Fibroblast of villous mesenchyme (primary cell): Measurements from ENCODE around the gene ARFGEF3. TPM values are rescaled to one million over a fixed set of nuclear protein-coding genes. Genes with fewer than 3 reads are reported as not detected.

Source experiments
- DNase-seq: peaks from one replicate; pipeline ENCODE4 v3.0.0-alpha.2; 2010; ENCODE audit warnings: low read depth
- H3K4me3 ChIP-seq: 2 replicates; pipeline ENCODE4 v1.5.1; 2011; ENCODE audit warnings: low read depth, mild to moderate bottlenecking, low read length
- total RNA-seq: library from RNA; depleted of rRNA; stranded (reverse); fragments of >200 nt; gene quantifications from 2 replicates; pipeline ENCODE4 v1.2.3, GENCODE V29; 2012
- TF ChIP-seq, protein P1 (sequence below): IDR thresholded peaks from 2 replicates; pipeline ENCODE4 v1.5.1; 2012; ENCODE audit warnings: low read depth, mild to moderate bottlenecking, low read length; ENCODE audit not compliant: insufficient read depth

Gene ARFGEF3
- total RNA-seq, 1 donor: under 0.01 TPM

DNA sequence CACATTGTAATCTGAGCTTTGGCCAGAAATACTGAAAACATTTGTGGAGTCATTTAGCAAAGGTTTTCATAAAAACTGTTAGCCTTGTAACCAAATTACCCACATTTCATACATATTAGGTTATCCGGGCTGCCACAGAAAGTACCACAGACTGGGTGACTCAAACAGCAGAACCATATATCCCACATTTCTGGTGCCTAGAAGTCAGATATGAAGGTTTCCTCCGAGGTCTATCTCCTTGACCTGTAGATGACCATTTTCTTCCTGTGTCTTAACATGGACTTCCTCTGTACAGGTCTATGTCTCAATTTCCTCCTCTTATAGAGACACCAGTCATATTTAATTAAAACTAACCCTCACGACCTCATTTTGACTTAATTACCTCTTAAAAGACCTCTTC lies 166.5 kb downstream of the ARFGEF3 start:
- TF ChIP-seq, protein P1, sequence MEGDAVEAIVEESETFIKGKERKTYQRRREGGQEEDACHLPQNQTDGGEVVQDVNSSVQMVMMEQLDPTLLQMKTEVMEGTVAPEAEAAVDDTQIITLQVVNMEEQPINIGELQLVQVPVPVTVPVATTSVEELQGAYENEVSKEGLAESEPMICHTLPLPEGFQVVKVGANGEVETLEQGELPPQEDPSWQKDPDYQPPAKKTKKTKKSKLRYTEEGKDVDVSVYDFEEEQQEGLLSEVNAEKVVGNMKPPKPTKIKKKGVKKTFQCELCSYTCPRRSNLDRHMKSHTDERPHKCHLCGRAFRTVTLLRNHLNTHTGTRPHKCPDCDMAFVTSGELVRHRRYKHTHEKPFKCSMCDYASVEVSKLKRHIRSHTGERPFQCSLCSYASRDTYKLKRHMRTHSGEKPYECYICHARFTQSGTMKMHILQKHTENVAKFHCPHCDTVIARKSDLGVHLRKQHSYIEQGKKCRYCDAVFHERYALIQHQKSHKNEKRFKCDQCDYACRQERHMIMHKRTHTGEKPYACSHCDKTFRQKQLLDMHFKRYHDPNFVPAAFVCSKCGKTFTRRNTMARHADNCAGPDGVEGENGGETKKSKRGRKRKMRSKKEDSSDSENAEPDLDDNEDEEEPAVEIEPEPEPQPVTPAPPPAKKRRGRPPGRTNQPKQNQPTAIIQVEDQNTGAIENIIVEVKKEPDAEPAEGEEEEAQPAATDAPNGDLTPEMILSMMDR: no peak
- no peak overlapping the region for H3K4me3 ChIP-seq
- DNase-seq: no peak

- H3K4me3 ChIP-seq: no peak overlapping the region
- TF ChIP-seq, protein P1: no peak
Measured at GRCh38 chr6:138330763-138331162, 169.0 kb downstream of the ARFGEF3 start.

GRCh38 chr6:138331444-138331843 lies 169.7 kb downstream of the ARFGEF3 start:
- no peak for DNase-seq
- no peak overlapping the region for H3K4me3 ChIP-seq
- TF ChIP-seq, protein P1: no peak

More at GRCh38 chr6:138330763-138331162, 169.0 kb downstream of the ARFGEF3 start:
- DNase-seq: no peak

- no peak for DNase-seq
- TF ChIP-seq, protein P1: no peak
Measured at GRCh38 chr6:138331984-138332383, 170.2 kb downstream of the ARFGEF3 start.

DNA sequence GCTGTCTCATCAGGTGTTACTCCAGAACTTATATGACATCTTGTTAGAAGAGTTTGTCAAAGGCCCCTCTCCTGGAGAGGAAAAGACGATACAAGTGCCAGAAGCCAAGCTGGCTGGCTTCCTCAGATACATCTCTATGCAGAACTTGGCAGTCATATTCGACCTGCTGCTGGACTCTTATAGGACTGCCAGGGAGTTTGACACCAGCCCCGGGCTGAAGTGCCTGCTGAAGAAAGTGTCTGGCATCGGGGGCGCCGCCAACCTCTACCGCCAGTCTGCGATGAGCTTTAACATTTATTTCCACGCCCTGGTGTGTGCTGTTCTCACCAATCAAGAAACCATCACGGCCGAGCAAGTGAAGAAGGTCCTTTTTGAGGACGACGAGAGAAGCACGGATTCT lies 172.3 kb downstream of the ARFGEF3 start:
- no peak for DNase-seq
- H3K4me3 ChIP-seq: no peak overlapping the region
- TF ChIP-seq, protein P1: no peak

More at GRCh38 chr6:138331984-138332383, 170.2 kb downstream of the ARFGEF3 start:
- no peak overlapping the region for H3K4me3 ChIP-seq

DNA sequence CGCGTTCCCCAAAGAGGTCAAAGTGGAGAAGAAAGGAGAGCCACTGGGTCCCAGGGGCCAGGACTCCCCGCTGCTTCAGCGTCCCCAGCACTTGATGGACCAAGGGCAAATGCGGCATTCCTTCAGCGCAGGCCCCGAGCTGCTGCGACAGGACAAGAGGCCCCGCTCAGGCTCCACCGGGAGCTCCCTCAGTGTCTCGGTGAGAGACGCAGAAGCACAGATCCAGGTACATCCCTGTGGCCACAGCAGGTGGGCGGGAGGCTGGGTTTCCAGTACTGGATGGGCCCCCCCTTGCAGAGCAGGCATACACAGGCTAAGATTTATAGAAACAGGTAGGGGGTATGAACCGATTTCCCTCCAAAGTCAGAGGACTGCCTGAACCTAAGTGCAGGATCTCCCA lies 173.2 kb downstream of the ARFGEF3 start:
- H3K4me3 ChIP-seq: no peak overlapping the region
- no peak for DNase-seq
- TF ChIP-seq, protein P1: no peak

- no peak overlapping the region for H3K4me3 ChIP-seq
- TF ChIP-seq, protein P1: no peak
- no peak for DNase-seq
Measured at GRCh38 chr6:138336221-138336620, 174.5 kb downstream of the ARFGEF3 start.
